Activated CD4-positive, alpha-beta T cell treated with anti-CD3 and anti-CD28 coated beads for 36 hours (primary cell): ENCODE results near the gene SNRPE. TPM values are rescaled to one million over a fixed set of nuclear protein-coding genes. Genes with fewer than 3 reads are reported as not detected.

Experiments
- ATAC-seq: fragments of 200-7000 bp; cut with Tn5 transposase; one replicate; pipeline ENCODE4 v1.10.0; 2021; ENCODE audit warnings: mild to moderate bottlenecking, moderate library complexity
- CTCF ChIA-PET: fragments of 350-600 bp; sonication (Branson Sonifier 250); formaldehyde crosslinking; loops from one replicate; lab custom pipeline; 2021; ENCODE audit warnings: antibody characterized with exemption; lab: Charles Lee
- POLR2A ChIA-PET: fragments of 350-600 bp; sonication (Branson Sonifier 250); formaldehyde crosslinking; loops from one replicate; lab custom pipeline; 2021; ENCODE audit warnings: antibody characterized with exemption, inconsistent platforms; lab: Charles Lee
- DNase-seq: peaks from one replicate; pipeline ENCODE4 v3.0.0-alpha.2; 2020
- H3K27ac Mint-ChIP-seq: one replicate; pipeline ENCODE4 v1.8.0; 2021; ENCODE audit warnings: mixed read lengths
- H3K27me3 Mint-ChIP-seq: one replicate; pipeline ENCODE4 v1.8.0; 2021; ENCODE audit warnings: mixed read lengths
- H3K36me3 Mint-ChIP-seq: one replicate; pipeline ENCODE4 v1.8.0; 2021; ENCODE audit warnings: low read depth, mixed read lengths
- H3K4me1 Mint-ChIP-seq: one replicate; pipeline ENCODE4 v1.8.0; 2021; ENCODE audit warnings: mixed read lengths
- H3K4me3 Mint-ChIP-seq: one replicate; pipeline ENCODE4 v1.8.0; 2021; ENCODE audit warnings: mild to moderate bottlenecking, moderate library complexity, mixed read lengths
- H3K9me3 Mint-ChIP-seq: one replicate; pipeline ENCODE4 v1.8.0; 2021; ENCODE audit warnings: low read depth, mixed read lengths
- intact Hi-C, 2 experiments: fragments of 100-400 bp; cut with DNase I in 1 of 2; cut with micrococcal nuclease in 1 of 2; formaldehyde crosslinking; loops; one replicate each; pipeline versions ENCODE4 v1.14.2 to v1.15.1; 2022 to 2024; cut with DNase I, micrococcal nuclease
- total RNA-seq, 2 experiments: library from RNA; stranded (reverse); gene quantifications; one replicate each; pipeline ENCODE4 v1.2.3, GENCODE V29; 2021

SNRPE gene
- total RNA-seq, 2 experiments from 2014 or later: 211 to 416 TPM

GRCh38 chr1:203873094-203873493, 11.7 kb downstream of the SNRPE start:
- ChIA-PET CTCF (interaction anchor here (0.5 to 3.7 kb wide), 6 partner anchors 10 to 1713 kb away, joined by 3 to 25 read pairs (median 4); no protein-coding TSS in a partner anchor), POLR2A (interaction anchor here (0.6 to 0.7 kb wide), 4 partner anchors 9 to 265 kb away, joined by 3 to 11 read pairs (median 4); no protein-coding TSS in a partner anchor)
- H3K36me3 Mint-ChIP-seq: peaks cover 61% of the 10 kb centered on the region

DNA sequence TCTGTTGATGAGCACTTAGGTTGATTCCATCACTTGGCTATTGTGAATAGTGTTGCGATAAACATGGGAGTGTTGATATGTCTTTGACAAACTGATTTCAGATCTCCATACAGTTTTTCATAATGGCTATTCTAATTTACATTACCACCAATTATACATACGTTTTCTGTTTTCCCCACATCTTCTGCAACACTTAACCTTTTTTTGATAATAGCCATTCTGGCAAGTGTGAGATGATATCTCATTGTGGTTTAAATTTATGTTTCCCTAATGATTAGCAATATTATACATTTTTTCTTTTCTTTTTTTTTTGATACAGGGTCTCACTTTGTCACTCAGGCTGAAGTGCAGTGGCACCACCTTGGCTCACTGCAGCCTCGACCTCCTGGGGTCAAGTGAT, 17.0 kb downstream of the SNRPE start:
- Mint-ChIP-seq H3K27ac (no peak overlapping the region), H3K36me3 (peaks cover 44% of the 10 kb centered on the region), H3K4me3 (no peak overlapping the region), H3K4me1 (no peaks in the 10 kb centered on the region), H3K27me3 (no peaks in the 10 kb centered on the region), H3K9me3 (no peaks in the 10 kb centered on the region)
- ChIA-PET CTCF (no interaction called here), POLR2A (no interaction called here)
- intact Hi-C loops: no loop called here
- no peak for ATAC-seq
- DNase-seq: no peak

More at GRCh38 chr1:203873094-203873493, 11.7 kb downstream of the SNRPE start:
- DNase-seq (no peak), ATAC-seq (no peak)
- Mint-ChIP-seq H3K9me3 (no peaks in the 10 kb centered on the region), H3K4me3 (no peak overlapping the region), H3K4me1 (no peaks in the 10 kb centered on the region), H3K27me3 (no peaks in the 10 kb centered on the region), H3K27ac (no peak overlapping the region)
- intact Hi-C loops: no loop called here

GRCh38 chr1:203880606-203881005, 19.2 kb downstream of the SNRPE start:
- ChIA-PET CTCF (interaction anchor here (0.7 to 2.1 kb wide), 3 partner anchors 10 to 518 kb away, joined by 3 to 7 read pairs (median 3); no protein-coding TSS in a partner anchor), POLR2A (no interaction called here)
- Mint-ChIP-seq H3K27ac (no peak overlapping the region), H3K27me3 (no peaks in the 10 kb centered on the region), H3K4me3 (no peak overlapping the region), H3K36me3 (peaks cover 37% of the 10 kb centered on the region), H3K9me3 (no peaks in the 10 kb centered on the region), H3K4me1 (no peaks in the 10 kb centered on the region)
- DNase-seq (no peak), ATAC-seq (no peak)
- intact Hi-C loops: no loop called here

DNA sequence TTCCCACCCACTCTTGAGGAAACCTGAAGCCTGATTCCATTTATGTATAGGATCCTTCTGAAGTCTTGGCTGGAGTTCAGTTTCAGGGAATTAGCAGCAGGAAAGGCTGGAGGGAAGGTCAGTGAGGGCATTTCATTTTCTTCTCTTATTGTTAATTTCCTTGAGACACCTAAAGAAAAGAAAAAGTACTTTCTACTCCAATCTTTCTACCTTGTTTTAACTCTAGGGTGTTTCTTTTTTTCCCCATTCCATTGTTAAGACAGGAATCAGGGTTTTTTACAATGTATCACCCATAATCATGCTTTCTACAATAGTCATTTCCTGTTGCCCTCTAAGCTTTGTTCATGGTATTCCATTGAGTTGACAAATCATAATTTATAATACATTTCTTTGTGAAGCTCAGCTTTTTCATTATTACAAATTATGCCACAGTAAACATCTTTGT, 27.4 kb downstream of the SNRPE start:
- ATAC-seq (no peak), DNase-seq (no peak)
- intact Hi-C loops: no loop called here
- Mint-ChIP-seq H3K9me3 (peaks cover 4% of the 10 kb centered on the region), H3K4me1 (no peaks in the 10 kb centered on the region), H3K27me3 (no peaks in the 10 kb centered on the region), H3K36me3 (peaks cover 12% of the 10 kb centered on the region), H3K27ac (no peak overlapping the region), H3K4me3 (no peak overlapping the region)
- CTCF ChIA-PET: no interaction called here
- POLR2A ChIA-PET: no interaction called here

DNA sequence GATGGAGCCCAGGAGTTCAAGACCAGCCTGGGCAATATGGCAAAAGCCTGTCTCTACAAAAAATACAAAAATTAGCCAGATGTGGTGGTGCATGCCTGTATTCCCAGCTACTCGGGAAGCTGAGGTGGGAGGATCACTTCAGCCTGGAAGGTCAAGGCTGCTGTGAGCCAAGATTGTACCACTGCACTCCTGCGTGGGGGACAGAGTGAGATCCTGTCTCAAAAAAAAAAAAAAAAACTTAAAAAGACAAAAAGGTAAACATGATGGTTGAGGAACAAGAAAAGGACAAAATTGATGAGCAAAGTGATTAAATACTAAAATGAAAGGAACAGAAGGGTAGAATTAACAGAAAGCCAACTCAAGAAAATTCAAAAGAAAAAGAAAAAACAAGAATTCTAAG, 30.6 kb downstream of the SNRPE start:
- ATAC-seq (no peak), DNase-seq (no peak)
- ChIA-PET POLR2A (no interaction called here), CTCF (interaction anchor here (0.7 kb wide), 1 partner anchor 18 kb away, joined by 6 read pairs; no protein-coding TSS in a partner anchor)
- H3K4me1 Mint-ChIP-seq: no peaks in the 10 kb centered on the region
- H3K36me3 Mint-ChIP-seq: peaks cover 12% of the 10 kb centered on the region
- no peak overlapping the region for H3K27ac Mint-ChIP-seq
- H3K4me3 Mint-ChIP-seq: no peak overlapping the region
- intact Hi-C loops: no loop called here
- H3K9me3 Mint-ChIP-seq: peaks cover 13% of the 10 kb centered on the region
- no peaks in the 10 kb centered on the region for H3K27me3 Mint-ChIP-seq

GRCh38 chr1:203898458-203899352, 37.3 kb downstream of the SNRPE start:
- ChIA-PET CTCF (no interaction called here), POLR2A (no interaction called here)
- no peaks in the 10 kb centered on the region for H3K4me1 Mint-ChIP-seq

DNA sequence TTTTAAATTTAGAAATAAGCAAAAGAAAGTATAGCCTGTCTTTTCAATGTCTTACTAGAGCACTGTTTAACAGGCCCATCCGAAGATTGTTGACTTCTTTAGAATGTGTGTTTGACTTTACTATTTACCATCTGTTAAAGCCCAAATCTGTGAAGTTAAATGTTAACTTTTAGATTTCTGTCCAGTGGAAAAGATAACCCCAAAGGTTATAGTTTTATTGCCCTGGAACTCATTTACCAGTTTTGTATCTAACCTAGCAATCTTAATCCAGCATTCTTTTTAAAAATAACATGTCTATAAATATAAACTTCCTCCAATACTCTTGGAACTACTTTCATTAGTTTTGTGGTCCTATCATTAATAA, 37.9 kb downstream of the SNRPE start:
- Mint-ChIP-seq H3K4me3 (no peak overlapping the region), H3K4me1 (no peaks in the 10 kb centered on the region), H3K27me3 (peaks cover 4% of the 10 kb centered on the region), H3K36me3 (no peaks in the 10 kb centered on the region), H3K27ac (no peak overlapping the region), H3K9me3 (peaks cover 4% of the 10 kb centered on the region)
- POLR2A ChIA-PET: no interaction called here
- no peak for DNase-seq
- no peak for ATAC-seq
- intact Hi-C loops: no loop called here
- CTCF ChIA-PET: no interaction called here

More at GRCh38 chr1:203898458-203899352, 37.3 kb downstream of the SNRPE start:
- DNase-seq (no peak), ATAC-seq (no peak)
- Mint-ChIP-seq H3K9me3 (peaks cover 10% of the 10 kb centered on the region), H3K27ac (no peak overlapping the region), H3K36me3 (no peaks in the 10 kb centered on the region), H3K27me3 (peaks cover 1% of the 10 kb centered on the region), H3K4me3 (no peak overlapping the region)
- intact Hi-C loops: no loop called here

DNA sequence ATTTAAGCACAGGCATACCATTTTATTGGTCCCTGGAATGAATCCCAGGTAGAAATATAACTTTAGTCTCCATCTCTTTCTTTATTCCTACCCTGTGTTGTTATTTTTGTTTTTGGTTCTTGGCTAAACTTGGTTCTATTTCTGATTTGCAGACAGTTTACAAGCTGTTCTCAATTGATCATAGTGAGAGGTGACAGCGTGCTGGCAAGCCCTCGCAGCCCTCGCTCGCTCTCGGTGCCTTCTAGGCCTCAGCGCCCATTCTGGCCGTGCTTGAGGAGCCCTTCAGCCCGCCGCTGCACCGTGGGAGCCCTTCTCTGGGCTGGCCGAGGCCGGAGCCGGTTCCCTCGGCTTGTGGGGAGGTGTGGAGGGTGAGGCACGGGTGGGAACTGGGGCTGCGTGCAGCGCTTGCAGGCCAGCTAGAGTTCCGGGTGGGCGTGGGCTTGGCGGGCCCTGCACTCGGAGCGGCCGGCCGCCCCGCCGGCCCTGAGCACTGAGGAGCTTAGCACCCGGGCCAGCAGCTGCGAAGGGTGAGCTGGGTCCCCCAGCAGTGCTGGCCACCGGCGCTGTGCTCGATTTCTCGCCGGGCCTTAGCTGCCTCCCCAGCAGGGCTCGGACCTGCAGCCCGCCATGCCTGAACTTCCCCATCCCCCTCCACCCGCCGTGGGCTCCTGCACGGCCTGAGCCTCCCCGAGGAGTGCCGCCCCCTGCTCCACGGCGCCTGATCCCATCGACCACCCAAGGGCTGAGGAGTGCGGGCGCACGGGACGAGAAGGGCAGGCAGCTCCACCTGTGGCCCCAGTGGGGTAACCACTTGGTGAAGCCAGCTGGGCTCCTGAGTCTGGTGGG, 38.7 kb downstream of the SNRPE start:
- ChIA-PET CTCF (no interaction called here), POLR2A (no interaction called here)
- peaks cover 4% of the 10 kb centered on the region for H3K27me3 Mint-ChIP-seq
- DNase-seq (no peak), ATAC-seq (no peak)
- no peaks in the 10 kb centered on the region for H3K36me3 Mint-ChIP-seq
- no peak overlapping the region for H3K4me3 Mint-ChIP-seq
- no peaks in the 10 kb centered on the region for H3K4me1 Mint-ChIP-seq
- no peaks in the 10 kb centered on the region for H3K9me3 Mint-ChIP-seq
- intact Hi-C loops: no loop called here
- no peak overlapping the region for H3K27ac Mint-ChIP-seq

DNA sequence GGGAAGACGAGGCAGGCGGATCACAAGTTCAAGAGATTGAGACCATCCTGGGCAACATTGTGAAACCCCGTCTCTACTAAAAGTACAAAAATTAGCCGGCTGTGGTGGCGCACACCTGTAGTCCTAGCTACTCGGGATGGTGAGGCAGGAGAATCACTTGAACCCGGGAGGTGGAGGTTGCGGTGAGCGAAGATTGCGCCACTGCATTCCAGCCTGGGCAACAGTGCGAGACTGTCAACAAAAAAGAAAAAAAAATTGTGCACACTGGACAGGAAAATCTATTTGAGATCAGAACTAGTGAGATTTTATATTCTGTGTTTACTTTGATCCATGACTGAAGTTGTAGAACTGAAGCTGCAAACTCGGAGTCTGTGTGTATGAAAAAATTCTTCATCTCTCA, 40.2 kb downstream of the SNRPE start:
- CTCF ChIA-PET: interaction anchor here (0.8 kb wide), 1 partner anchor 9 kb away, joined by 6 read pairs; no protein-coding TSS in a partner anchor
- POLR2A ChIA-PET: no interaction called here
- Mint-ChIP-seq H3K4me3 (no peak overlapping the region), H3K9me3 (no peaks in the 10 kb centered on the region), H3K4me1 (no peaks in the 10 kb centered on the region), H3K36me3 (no peaks in the 10 kb centered on the region), H3K27ac (no peak overlapping the region), H3K27me3 (peaks cover 4% of the 10 kb centered on the region)
- DNase-seq (no peak), ATAC-seq (no peak)
- intact Hi-C loops: no loop called here

DNA sequence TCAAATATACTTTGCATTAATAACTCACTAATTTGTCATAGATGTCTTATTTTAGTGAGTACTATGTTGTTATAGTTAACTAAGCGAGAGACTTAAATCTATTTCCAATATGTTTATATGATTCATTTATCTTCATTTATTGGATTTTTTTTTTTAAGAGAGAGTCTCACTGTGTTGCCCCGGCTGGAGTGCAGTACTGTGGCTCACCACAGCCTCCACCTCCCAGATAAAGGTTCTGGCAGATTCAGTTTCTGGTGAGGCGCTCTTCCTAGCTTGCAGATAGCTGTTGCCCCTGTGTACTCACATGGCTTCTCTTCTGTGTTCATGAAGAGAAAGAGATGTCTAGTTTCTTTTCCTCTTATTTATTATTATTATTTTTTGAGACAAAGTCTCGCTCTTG, 43.9 kb downstream of the SNRPE start:
- no peak for ATAC-seq

DNA sequence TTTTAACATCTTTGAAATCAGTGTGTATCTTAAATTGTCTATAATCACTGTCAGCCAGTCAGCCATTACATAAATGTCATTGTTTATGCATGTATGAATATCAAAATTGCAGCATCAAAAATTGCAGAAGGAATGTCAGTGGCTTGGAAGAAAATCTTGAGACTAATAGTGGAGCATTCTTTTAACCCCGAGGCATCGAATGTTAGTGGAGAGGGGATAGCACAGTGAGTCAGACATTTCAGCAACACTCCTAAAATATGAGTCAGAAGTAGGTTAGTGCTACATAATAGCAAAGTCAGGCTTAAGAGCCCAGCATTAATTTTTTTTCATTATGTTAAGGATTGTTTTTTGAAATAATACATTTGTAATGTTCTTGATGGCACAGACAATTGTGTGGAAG, 45.5 kb downstream of the SNRPE start:
- ATAC-seq (no peak), DNase-seq (no peak)
- Mint-ChIP-seq H3K4me3 (no peak overlapping the region), H3K36me3 (no peaks in the 10 kb centered on the region), H3K27ac (no peak overlapping the region), H3K9me3 (no peaks in the 10 kb centered on the region), H3K4me1 (no peaks in the 10 kb centered on the region), H3K27me3 (peaks cover 4% of the 10 kb centered on the region)
- intact Hi-C loops: no loop called here
- CTCF ChIA-PET: no interaction called here
- POLR2A ChIA-PET: no interaction called here

More for the DNA sequence above, 43.9 kb downstream of the SNRPE start:
- H3K27ac Mint-ChIP-seq: no peak overlapping the region
- CTCF ChIA-PET: no interaction called here
- peaks cover 4% of the 10 kb centered on the region for H3K27me3 Mint-ChIP-seq
- no peak for DNase-seq
- POLR2A ChIA-PET: no interaction called here
- intact Hi-C loops: no loop called here
- no peaks in the 10 kb centered on the region for H3K9me3 Mint-ChIP-seq
- H3K36me3 Mint-ChIP-seq: no peaks in the 10 kb centered on the region
- H3K4me3 Mint-ChIP-seq: no peak overlapping the region
- H3K4me1 Mint-ChIP-seq: no peaks in the 10 kb centered on the region
